ENCODE measurements around the gene MXRA7.

The MXRA7 gene

DNA sequence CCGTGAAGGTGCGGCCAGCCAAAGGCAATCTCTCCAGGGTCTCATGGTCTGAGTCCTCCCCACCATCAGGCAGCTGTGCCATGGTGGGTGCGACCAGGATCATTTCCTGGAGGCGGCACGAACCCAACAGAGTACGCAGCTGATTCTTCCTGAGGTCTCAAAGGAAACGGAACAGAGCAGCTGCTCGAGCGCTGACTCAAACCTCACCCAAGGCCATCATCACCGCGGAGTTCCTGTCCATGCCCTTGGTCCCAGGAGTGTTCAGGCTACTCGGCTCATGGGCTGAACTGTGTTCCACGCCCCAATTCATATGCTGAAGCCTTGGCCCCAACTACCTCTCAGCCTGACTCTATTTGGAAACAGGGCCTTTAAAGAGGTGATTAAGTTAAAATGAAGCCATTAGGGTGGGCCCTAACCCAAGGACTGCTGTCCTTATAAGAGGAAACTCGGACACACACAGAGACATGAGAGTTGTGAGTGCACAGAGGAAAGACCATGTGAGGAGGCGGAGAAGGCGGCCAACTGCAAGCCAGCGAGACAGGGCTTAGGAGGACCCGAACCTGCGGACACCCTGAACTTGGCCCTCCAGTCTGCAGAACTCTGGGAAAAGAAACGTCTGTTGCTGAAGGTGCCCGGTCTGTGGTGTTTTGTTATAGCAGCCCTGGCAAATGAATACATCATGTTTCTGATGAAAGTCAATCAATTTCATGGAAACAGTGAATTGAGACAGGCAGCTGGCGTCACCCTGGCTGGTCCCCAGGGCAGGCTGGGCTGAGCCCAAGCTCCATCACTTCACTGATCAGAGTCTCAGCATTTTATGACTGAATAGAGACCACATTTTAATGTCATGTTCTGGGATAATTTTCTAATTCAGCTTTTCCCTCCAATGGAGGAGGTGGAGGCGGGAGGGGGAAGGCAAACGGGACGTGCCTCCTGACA is 13.7 kb downstream of the MXRA7 start:
- DNase-seq = no peak
- TF ChIP-seq CTCF (IDR thresholded peaks at IDR 0.05; ENCODE audit: low read depth, low read length) = no peak
- Histone ChIP-seq H3K9me3 (ENCODE audit: severe bottlenecking) (no peaks in the 10 kb centered on the region), H3K27me3 (ENCODE audit: insufficient read depth, low read depth, severe bottlenecking) (no peaks in the 10 kb centered on the region), H3K27ac (peak overlapping the region; percentile 69), H3K36me3 (no peaks in the 10 kb centered on the region; the same call in none of the 2 replicates), H3K4me3 (ENCODE audit: low read depth, low read length) (no peak overlapping the region)

DNA sequence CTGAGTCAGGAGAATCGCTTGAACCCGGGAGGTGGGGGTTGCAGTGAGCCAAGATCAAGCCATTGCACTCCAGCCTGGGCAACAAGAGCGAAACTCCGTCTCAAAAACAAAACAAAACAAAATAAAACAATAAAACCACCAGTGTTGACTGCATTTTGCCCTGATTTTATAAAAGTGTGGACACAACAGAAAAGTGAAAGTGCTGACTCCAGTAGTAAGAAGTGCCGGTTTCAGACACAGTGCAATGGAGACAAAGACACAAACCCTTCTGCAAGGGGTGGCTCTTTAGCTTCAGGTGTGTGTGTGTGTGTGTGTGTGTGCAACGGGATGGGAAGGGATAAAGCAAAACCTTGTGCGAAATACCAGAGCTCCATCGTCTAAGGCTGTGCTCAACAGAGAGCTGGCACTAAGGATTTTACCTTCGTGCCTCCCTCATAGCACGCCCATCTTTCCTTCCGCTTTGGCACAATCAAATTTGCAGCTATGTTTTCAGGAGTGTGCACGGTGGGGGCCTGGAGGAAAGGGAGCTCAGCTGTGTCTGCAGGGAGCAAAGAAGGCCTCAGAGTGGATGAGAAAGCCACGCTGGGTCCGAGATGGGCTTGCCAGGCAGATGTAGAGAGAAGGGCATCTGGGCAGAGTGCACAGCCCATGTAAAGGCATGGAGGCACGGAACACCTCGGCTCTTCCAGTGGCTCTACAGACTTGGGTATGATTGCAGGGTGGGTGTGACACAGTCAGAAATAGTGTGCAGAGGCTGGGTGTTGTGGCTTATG is 15.5 kb downstream of the MXRA7 start:
- no peaks in the 10 kb centered on the region for H3K9me3 ChIP-seq (ENCODE audit: severe bottlenecking)
- no peak overlapping the region for H3K27ac ChIP-seq
- H3K27me3 ChIP-seq (ENCODE audit: insufficient read depth, low read depth, severe bottlenecking) = no peaks in the 10 kb centered on the region
- no peak for DNase-seq
- no peaks in the 10 kb centered on the region; the same call in none of the 2 replicates for H3K36me3 ChIP-seq
- no peak for TF ChIP-seq CTCF (IDR thresholded peaks at IDR 0.05; ENCODE audit: low read depth, low read length)
- no peak overlapping the region for H3K4me3 ChIP-seq (ENCODE audit: low read depth, low read length)

GRCh38 chr17:76691379-76692191 is 19.2 kb downstream of the MXRA7 start:
- no peak for TF ChIP-seq CTCF (IDR thresholded peaks at IDR 0.05; ENCODE audit: low read depth, low read length)
- Histone ChIP-seq H3K9me3 (ENCODE audit: severe bottlenecking) (no peaks in the 10 kb centered on the region), H3K36me3 (peaks cover 14% of the 10 kb centered on the region), H3K27me3 (ENCODE audit: insufficient read depth, low read depth, severe bottlenecking) (no peaks in the 10 kb centered on the region), H3K4me3 (ENCODE audit: low read depth, low read length) (no peak overlapping the region), H3K27ac (no peak overlapping the region)
- DNase-seq = no peak

DNA sequence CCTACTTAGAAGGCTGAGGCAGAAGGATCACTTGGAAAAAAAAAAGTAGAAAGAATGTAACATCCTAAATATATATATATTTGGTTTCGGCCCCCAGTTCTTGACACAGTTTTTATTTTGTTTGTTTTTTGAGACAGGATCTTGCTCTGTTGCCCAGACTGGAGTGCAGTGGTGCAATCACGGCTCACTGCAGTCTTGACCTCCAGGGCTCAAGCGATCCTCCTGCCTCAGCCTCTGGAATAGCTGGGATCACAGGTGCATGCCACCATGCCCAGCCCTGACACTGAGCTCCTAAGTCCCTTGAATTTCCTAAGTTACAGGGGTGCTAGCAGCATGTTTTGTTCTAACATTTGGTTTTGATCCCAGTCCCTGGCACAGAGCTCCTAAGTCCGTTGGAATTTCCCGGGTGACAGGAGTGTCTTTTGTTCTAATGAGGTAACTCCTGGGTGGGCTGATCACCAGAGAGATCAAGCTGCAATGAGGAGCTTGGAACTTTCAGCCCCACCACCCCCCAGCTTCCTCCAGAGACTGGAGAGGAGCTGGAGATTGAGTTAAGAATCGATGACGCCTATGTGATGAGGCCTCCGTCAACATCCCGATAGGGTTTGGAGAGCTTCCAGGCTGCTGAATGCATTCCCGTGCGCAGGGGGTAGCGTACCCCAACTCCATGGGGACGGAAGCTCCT is 20.0 kb downstream of the MXRA7 start:
- no peak overlapping the region for H3K4me3 ChIP-seq (ENCODE audit: low read depth, low read length)
- DNase-seq = no peak
- no peak for TF ChIP-seq CTCF (IDR thresholded peaks at IDR 0.05; ENCODE audit: low read depth, low read length)

GRCh38 chr17:76689859-76690258 is 20.9 kb downstream of the MXRA7 start:
- Histone ChIP-seq H3K27ac (no peak overlapping the region), H3K9me3 (ENCODE audit: severe bottlenecking) (no peaks in the 10 kb centered on the region), H3K36me3 (peaks cover 28% of the 10 kb centered on the region), H3K4me3 (ENCODE audit: low read depth, low read length) (no peak overlapping the region), H3K27me3 (ENCODE audit: insufficient read depth, low read depth, severe bottlenecking) (no peaks in the 10 kb centered on the region)
- no peak for DNase-seq
- no peak for TF ChIP-seq CTCF (IDR thresholded peaks at IDR 0.05; ENCODE audit: low read depth, low read length)

More for the DNA sequence above, 20.0 kb downstream of the MXRA7 start:
- Histone ChIP-seq H3K9me3 (ENCODE audit: severe bottlenecking) (no peaks in the 10 kb centered on the region), H3K27me3 (ENCODE audit: insufficient read depth, low read depth, severe bottlenecking) (no peaks in the 10 kb centered on the region), H3K36me3 (peaks cover 20% of the 10 kb centered on the region), H3K27ac (no peak overlapping the region)

All from WERI-Rb-1 (cell line).